Ectodermal cell (in vitro differentiated cells): ENCODE results near the gene COA7.
"Not testable (repeated sequence)": the region's sequence is repeated elsewhere in the genome, so short reads cannot be mapped to it uniquely, and the experiment has no call there.

ENCODE experiments used
- H3K27ac ChIP-seq: 2 replicates; pipeline ENCODE4 v1.7.0; 2013; ENCODE audit warnings: mild to moderate bottlenecking, low read depth, low read length; ENCODE audit not compliant: insufficient read depth, poor library complexity, severe bottlenecking
- H3K27me3 ChIP-seq: 2 replicates; pipeline ENCODE4 v1.7.0; 2013; ENCODE audit warnings: mild to moderate bottlenecking, low read length; ENCODE audit not compliant: insufficient read depth, control insufficient read depth, poor library complexity, severe bottlenecking
- H3K36me3 ChIP-seq: one replicate; pipeline ENCODE4 v1.7.0; 2013; ENCODE audit warnings: low read length; ENCODE audit not compliant: control insufficient read depth, insufficient read depth
- H3K4me1 ChIP-seq: one replicate; pipeline ENCODE4 v1.7.0; 2013; ENCODE audit warnings: low read length; ENCODE audit not compliant: control insufficient read depth, insufficient read depth
- H3K4me3 ChIP-seq: 2 replicates; pipeline ENCODE4 v1.7.0; 2013; ENCODE audit warnings: low read depth, low read length, control low read depth; ENCODE audit not compliant: insufficient read depth
- H3K9me3 ChIP-seq: 2 replicates; pipeline ENCODE4 v1.7.0; 2013; ENCODE audit warnings: mild to moderate bottlenecking, low read length, moderate library complexity; ENCODE audit not compliant: control insufficient read depth
- WGBS, 2 experiments: methylation state at CpG; one replicate each; pipeline ENCODE4 v1.1.7; 2013; ENCODE audit warnings: missing lambda C conversion rate in 2 of 2; 5-methylcytosine and 5-hydroxymethylcytosine counted together

COA7 gene

DNA sequence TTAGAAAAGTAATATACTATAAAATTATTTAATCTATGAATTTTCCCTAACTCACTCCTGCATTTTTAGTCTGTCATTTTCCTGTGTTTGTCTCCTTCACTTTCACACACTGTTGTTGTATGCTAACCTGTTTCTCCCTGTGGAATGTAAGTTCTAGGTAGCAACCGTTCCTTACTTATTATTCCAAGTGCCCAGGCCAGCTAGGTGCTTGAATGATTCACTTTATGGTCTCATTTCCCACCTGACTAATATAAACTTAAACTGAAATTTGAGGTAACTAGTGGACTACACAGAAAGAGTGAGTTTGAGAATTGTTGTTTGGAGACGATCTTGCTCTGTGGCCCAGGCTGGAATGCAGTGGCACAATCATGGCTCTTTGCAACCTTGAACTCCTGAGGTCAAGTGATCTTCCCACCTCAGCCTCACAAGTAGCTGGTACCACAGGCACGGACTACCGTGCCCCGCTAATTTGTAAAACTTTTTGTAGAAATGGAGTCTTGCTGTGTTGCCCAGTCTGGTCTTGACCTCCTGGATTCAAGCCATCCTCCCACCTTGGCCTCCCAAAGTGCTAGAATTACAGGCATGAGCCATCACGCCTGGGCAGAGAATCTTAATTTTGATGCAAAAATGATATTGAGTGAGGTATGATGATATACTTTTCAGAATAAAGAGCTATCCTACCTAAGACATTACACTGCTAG, 30.0 kb upstream of the COA7 start:
- Histone ChIP-seq H3K27ac (no peak overlapping the region), H3K4me3 (no peak overlapping the region), H3K4me1 (no peaks in the 10 kb centered on the region), H3K9me3 (no peaks in the 10 kb centered on the region), H3K27me3 (no peaks in the 10 kb centered on the region), H3K36me3 (no peaks in the 10 kb centered on the region)
- WGBS, 2 experiments, result 85 to 90% methylated on average over 6 of the region's 6 CpGs

GRCh38 chr1:52727114-52727586, 29.0 kb upstream of the COA7 start:
- H3K4me3 ChIP-seq, result peak overlapping the region; percentile 65
- no peaks in the 10 kb centered on the region for H3K36me3 ChIP-seq
- no peaks in the 10 kb centered on the region for H3K9me3 ChIP-seq
- H3K4me1 ChIP-seq, result no peaks in the 10 kb centered on the region
- H3K27me3 ChIP-seq, result no peaks in the 10 kb centered on the region
- 1% methylated on average over 14 of the region's 14 CpGs for whole genome bisulfite sequencing, 2 experiments
- H3K27ac ChIP-seq, result no peak overlapping the region

- WGBS, 2 experiments, result 0% methylated on average over 58 to 59 of the region's 59 CpGs
- no peaks in the 10 kb centered on the region for H3K9me3 ChIP-seq
Observed at GRCh38 chr1:52726265-52727113, 28.3 kb upstream of the COA7 start, which contains the start of gene ZYG11B. ZYG11B (plus strand) TSS chr1:52726453; CDS start chr1:52726654, 201 bp downstream.

DNA sequence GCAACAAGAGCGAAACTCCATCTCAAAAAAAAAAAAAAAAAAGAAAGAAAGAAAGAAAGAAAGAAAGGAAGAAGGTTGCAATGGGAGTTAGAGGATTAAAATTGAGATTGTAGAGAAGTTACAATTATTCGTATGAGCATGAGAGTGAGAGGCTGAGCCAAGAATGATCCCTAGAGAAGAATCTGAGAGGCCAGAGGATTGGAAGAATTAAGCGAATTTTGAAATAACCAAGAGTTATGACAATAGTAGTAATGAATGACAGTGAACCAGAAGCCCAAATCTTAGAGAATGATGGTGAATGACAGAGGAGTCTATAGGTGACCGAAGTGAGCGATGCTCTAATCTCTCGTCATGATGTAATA, 27.7 kb upstream of the COA7 start:
- Histone ChIP-seq H3K9me3 (no peaks in the 10 kb centered on the region), H3K4me1 (no peaks in the 10 kb centered on the region), H3K4me3 (peak overlapping the region; percentile 12), H3K36me3 (no peaks in the 10 kb centered on the region), H3K27ac (no peak overlapping the region), H3K27me3 (no peaks in the 10 kb centered on the region)
- WGBS, 2 experiments, result 43 to 45% methylated on average over 6 of the region's 6 CpGs

More at GRCh38 chr1:52726265-52727113, 28.3 kb upstream of the COA7 start, which contains the start of gene ZYG11B:
- Histone ChIP-seq H3K27ac (peak within 1 kb of the TSS; percentile 20), H3K4me1 (no peaks in the 10 kb centered on the region), H3K4me3 (peak within 1 kb of the TSS; percentile 65), H3K27me3 (no peaks in the 10 kb centered on the region), H3K36me3 (no peaks in the 10 kb centered on the region)

- Histone ChIP-seq H3K4me3 (no peak overlapping the region), H3K27me3 (no peaks in the 10 kb centered on the region), H3K27ac (no peak overlapping the region), H3K4me1 (no peaks in the 10 kb centered on the region), H3K36me3 (no peaks in the 10 kb centered on the region), H3K9me3 (no peaks in the 10 kb centered on the region)
- 91 to 94% methylated on average over 4 of the region's 4 CpGs for WGBS, 2 experiments
Observed at GRCh38 chr1:52723260-52723659, 25.1 kb upstream of the COA7 start.

- H3K27me3 ChIP-seq, H3K9me3 ChIP-seq, H3K4me1 ChIP-seq, H3K27ac ChIP-seq, H3K36me3 ChIP-seq, H3K4me3 ChIP-seq: not testable (repeated sequence)
- WGBS, 2 experiments, result 92 to 93% methylated on average over 6 of the region's 6 CpGs
Observed at GRCh38 chr1:52715296-52715695, 17.1 kb upstream of the COA7 start.

DNA sequence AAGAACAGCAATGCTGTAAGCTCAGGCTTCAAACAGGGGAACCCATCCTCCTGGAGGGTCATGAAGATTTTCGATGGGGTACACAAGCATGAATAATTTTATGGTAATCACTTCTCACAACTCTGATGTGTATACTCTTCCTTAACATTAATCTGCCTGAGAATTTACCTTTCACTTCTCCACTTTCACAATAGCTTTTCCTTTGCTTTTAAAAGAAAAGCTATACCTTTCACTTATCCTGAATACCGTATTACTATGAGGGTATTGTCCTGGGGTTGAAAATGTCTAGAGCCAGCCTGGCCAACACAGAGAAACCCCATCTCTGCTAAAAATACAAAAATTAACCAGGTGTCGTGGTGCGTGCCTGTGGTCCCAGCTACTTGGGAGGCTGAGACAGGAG, 15.4 kb upstream of the COA7 start:
- 94 to 97% methylated on average over 3 to 4 of the region's 4 CpGs for WGBS, 2 experiments
- no peaks in the 10 kb centered on the region for H3K27me3 ChIP-seq

GRCh38 chr1:52709016-52709415, 10.9 kb upstream of the COA7 start:
- 90% methylated on average over 6 of the region's 6 CpGs for WGBS, 2 experiments
- H3K27ac ChIP-seq, result no peak overlapping the region

More for the DNA sequence above, 15.4 kb upstream of the COA7 start:
- no peaks in the 10 kb centered on the region for H3K9me3 ChIP-seq
- no peak overlapping the region for H3K4me3 ChIP-seq
- H3K27ac ChIP-seq, result no peak overlapping the region
- H3K36me3 ChIP-seq, result no peaks in the 10 kb centered on the region
- no peaks in the 10 kb centered on the region for H3K4me1 ChIP-seq

DNA sequence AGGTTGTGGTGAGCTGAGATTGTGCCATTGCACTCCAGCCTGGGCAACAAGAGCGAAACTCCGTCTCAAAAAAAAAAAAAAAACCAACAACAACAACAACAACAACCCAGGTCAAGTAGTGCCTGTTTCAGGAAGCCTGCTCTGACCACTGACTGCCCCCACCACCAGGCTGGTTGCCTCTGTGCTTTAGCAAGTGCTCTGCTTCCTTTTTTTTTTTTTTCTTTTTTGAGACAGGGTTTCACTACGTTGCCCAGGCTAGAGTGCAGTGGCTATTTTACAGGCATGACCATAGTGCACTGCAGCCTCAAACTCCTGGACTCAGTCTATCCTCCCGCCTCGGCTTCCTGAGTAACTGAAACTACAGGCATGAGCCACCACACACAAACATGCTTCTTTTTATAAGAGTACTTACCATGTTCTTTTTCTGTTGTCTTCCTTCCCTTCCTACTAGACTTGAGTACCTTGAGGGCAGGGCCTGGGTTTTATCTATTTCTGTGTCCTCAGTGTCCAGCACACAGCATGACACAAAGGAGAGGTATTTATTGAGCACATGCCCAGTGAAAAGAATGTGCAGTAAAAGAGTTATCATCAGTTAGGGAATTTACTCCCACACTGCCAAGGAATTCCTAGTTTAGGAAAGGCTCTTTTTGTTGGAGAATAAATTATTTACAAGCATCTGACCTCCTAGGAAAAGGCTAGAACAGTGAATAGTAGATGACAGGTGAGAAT, 9.9 kb upstream of the COA7 start:
- no peaks in the 10 kb centered on the region for H3K27me3 ChIP-seq
- H3K4me1 ChIP-seq, result no peaks in the 10 kb centered on the region
- WGBS, 2 experiments, result 92 to 93% methylated on average over 5 of the region's 5 CpGs
- no peaks in the 10 kb centered on the region for H3K9me3 ChIP-seq
- H3K36me3 ChIP-seq, result no peaks in the 10 kb centered on the region
- no peak overlapping the region for H3K27ac ChIP-seq
- no peak overlapping the region for H3K4me3 ChIP-seq

More at GRCh38 chr1:52709016-52709415, 10.9 kb upstream of the COA7 start:
- no peaks in the 10 kb centered on the region for H3K4me1 ChIP-seq
- H3K27me3 ChIP-seq, result no peaks in the 10 kb centered on the region
- H3K36me3 ChIP-seq, result no peaks in the 10 kb centered on the region
- no peaks in the 10 kb centered on the region for H3K9me3 ChIP-seq
- no peak overlapping the region for H3K4me3 ChIP-seq
